Calu3 (cell line): ENCODE measurements around the gene TMX2. TPM values are rescaled to one million over a fixed set of nuclear protein-coding genes. Genes with fewer than 3 reads are reported as not detected.

Source experiments
- BruUV-seq: library from RNA; stranded (reverse); fragments of 400-500 nt; replicated peaks from 2 replicates; lab custom pipeline; 2021; lab: Mats Ljungman, UMichigan
- CTCF ChIA-PET: fragments of 300-600 bp; sonication (Branson Sonifier 250); formaldehyde crosslinking; loops from one replicate; lab custom pipeline; 2022; ENCODE audit warnings: antibody characterized with exemption; lab: Charles Lee
- DNase-seq: peaks from one replicate; pipeline ENCODE4 v3.0.0; 2022
- H3K27ac Mint-ChIP-seq: one replicate; pipeline ENCODE4 v1.8.0; 2022; ENCODE audit warnings: mixed read lengths; ENCODE audit not compliant: unreplicated experiment
- H3K27me3 Mint-ChIP-seq: one replicate; pipeline ENCODE4 v1.8.0; 2022; ENCODE audit warnings: mixed read lengths; ENCODE audit not compliant: unreplicated experiment
- H3K36me3 Mint-ChIP-seq: one replicate; pipeline ENCODE4 v1.8.0; 2022; ENCODE audit warnings: mild to moderate bottlenecking, moderate library complexity, mixed read lengths; ENCODE audit not compliant: insufficient read depth, unreplicated experiment
- H3K4me1 Mint-ChIP-seq: one replicate; pipeline ENCODE4 v1.8.0; 2022; ENCODE audit warnings: mild to moderate bottlenecking, low read depth, mixed read lengths; ENCODE audit not compliant: unreplicated experiment
- H3K4me3 Mint-ChIP-seq: one replicate; pipeline ENCODE4 v1.8.0; 2022; ENCODE audit warnings: mild to moderate bottlenecking, low read depth, moderate library complexity, mixed read lengths; ENCODE audit not compliant: unreplicated experiment
- H3K9me3 Mint-ChIP-seq: one replicate; pipeline ENCODE4 v1.8.0; 2022; ENCODE audit warnings: low read depth, mixed read lengths; ENCODE audit not compliant: unreplicated experiment
- CTCF ChIP-seq: fragments of 200-600 bp; IDR thresholded peaks from one replicate; pipeline ENCODE4 v1.8.0; 2022; ENCODE audit warnings: antibody characterized with exemption; ENCODE audit not compliant: unreplicated experiment
- intact Hi-C: fragments of 100-400 bp; cut with micrococcal nuclease; formaldehyde crosslinking; loops from one replicate; pipeline ENCODE4 v1.10.0; 2022; ENCODE audit not compliant: unreplicated experiment
- total RNA-seq: library from RNA; stranded (reverse); gene quantifications from 2 replicates; pipeline ENCODE4 v1.2.3, GENCODE V29; 2022

The TMX2 gene
- total RNA-seq, 1 experiment from 2014 or later, result 152 TPM

GRCh38 chr11:57732661-57733060 lies 20.3 kb downstream of the TMX2 start:
- H3K4me3 Mint-ChIP-seq, result no peak overlapping the region
- H3K27me3 Mint-ChIP-seq, result no peaks in the 10 kb centered on the region
- BruUV-seq, result no TSS peak
- CTCF ChIA-PET, result interaction anchor here (0.6 kb wide), 1 partner anchor 14 kb away, joined by 3 read pairs; no protein-coding TSS in a partner anchor
- no peak for DNase-seq
- no peak for TF ChIP-seq CTCF
- H3K36me3 Mint-ChIP-seq, result peaks cover 28% of the 10 kb centered on the region
- no peak overlapping the region for H3K27ac Mint-ChIP-seq
- H3K4me1 Mint-ChIP-seq, result peaks cover 26% of the 10 kb centered on the region
- no peaks in the 10 kb centered on the region for H3K9me3 Mint-ChIP-seq
- intact Hi-C loops, result no loop called here

DNA sequence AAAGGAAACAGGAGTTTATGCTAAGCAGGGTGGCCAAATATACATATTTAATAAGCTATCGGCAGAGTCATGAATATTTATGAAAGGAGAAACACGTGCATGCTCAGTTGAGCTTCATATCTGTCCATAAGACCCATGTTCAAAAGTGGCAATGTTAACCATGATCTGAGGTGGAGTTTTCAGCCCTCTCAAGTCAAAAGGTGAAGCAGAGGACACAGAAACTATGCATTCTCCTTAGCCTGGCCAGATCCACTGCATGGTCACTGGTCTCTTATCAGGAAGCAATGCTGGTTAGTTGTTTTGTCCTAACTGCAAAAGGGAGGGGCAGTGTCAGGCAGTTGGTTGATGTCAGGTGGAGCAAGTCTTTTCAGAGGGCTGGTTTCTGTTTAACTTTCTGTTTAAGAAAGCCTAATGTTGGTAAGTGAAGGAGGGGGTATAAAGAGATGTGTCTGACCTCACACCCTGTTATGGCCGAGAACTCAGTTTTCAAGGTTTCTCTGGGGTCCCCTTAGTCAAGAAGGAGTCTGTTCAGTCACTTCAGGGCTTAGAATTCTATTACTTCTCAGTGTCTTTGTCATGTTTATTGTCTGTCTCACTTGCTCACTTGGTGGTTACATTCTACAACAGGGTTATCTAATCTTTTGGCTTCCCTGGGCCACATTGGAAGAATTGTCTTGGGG lies 23.4 kb downstream of the TMX2 start:
- Mint-ChIP-seq H3K27me3 (no peaks in the 10 kb centered on the region), H3K4me3 (no peak overlapping the region), H3K9me3 (no peaks in the 10 kb centered on the region), H3K4me1 (peaks cover 26% of the 10 kb centered on the region), H3K36me3 (peaks cover 24% of the 10 kb centered on the region), H3K27ac (no peak overlapping the region)
- CTCF ChIA-PET, result interaction anchor here (0.6 to 1.3 kb wide), 2 partner anchors 15 to 1934 kb away, joined by 3 read pairs; partner anchors contain the start of gene BTBD18
- BruUV-seq, result no TSS peak
- intact Hi-C loops, result no loop called here
- DNase-seq, result no peak
- no peak for TF ChIP-seq CTCF

GRCh38 chr11:57741132-57742086 lies 29.0 kb downstream of the TMX2 start, which contains the start of gene SELENOH:
Gene SELENOH, plus strand, starts transcription at chr11:57741491. Its CDS starts 105 bp downstream, at chr11:57741596.
- peak within 1 kb of the TSS; percentile 85 for H3K27ac Mint-ChIP-seq
- BruUV-seq, result no TSS peak
- peaks cover 10% of the 10 kb centered on the region for H3K4me1 Mint-ChIP-seq
- H3K9me3 Mint-ChIP-seq, result no peaks in the 10 kb centered on the region
- DNase-seq, result peak; percentile 97
- intact Hi-C loops, result no loop called here
- CTCF ChIA-PET, result interaction anchor here (0.6 to 1.8 kb wide), 3 partner anchors 10 to 59 kb away, joined by 4 to 11 read pairs (median 4); partner anchors contain the start of genes BTBD18, MED19 and TMX2
- peak within 1 kb of the TSS; percentile 96 for H3K4me3 Mint-ChIP-seq
- H3K27me3 Mint-ChIP-seq, result no peaks in the 10 kb centered on the region
- TF ChIP-seq CTCF, result no peak
- peaks cover 57% of the 10 kb centered on the region for H3K36me3 Mint-ChIP-seq

- Mint-ChIP-seq H3K36me3 (peaks cover 58% of the 10 kb centered on the region), H3K4me1 (peaks cover 10% of the 10 kb centered on the region), H3K27me3 (no peaks in the 10 kb centered on the region), H3K27ac (peak overlapping the region; percentile 85), H3K4me3 (peak overlapping the region; percentile 96), H3K9me3 (no peaks in the 10 kb centered on the region)
- no peak for TF ChIP-seq CTCF
- TSS peak; percentile 53 for BruUV-seq
- no peak for DNase-seq
- CTCF ChIA-PET, result interaction anchor here (1.8 kb wide), 1 partner anchor 9 kb away, joined by 11 read pairs; the partner anchor contains the start of gene BTBD18
- intact Hi-C loops, result no loop called here
Observed at GRCh38 chr11:57742087-57742452, 29.7 kb downstream of the TMX2 start.
